ENCODE results near the gene DNAH6.

Gene DNAH6

GRCh38 chr2:84830758-84831500 lies 314.6 kb downstream of the DNAH6 start:
- Histone ChIP-seq H3K4me1 (ENCODE audit: control insufficient read depth, insufficient read depth, low read length) (0 out of 2 replicates have a peak, but pooled peaks cover 2% of the 10 kb centered on the region), H3K36me3 (ENCODE audit: control insufficient read depth, insufficient read depth, low read length) (no peaks in the 10 kb centered on the region), H3K27me3 (ENCODE audit: control insufficient read depth, insufficient read depth, low read length) (no peaks in the 10 kb centered on the region), H3K4me3 (ENCODE audit: low read length) (no peak overlapping the region), H3K27ac (ENCODE audit: low read length) (no peak overlapping the region), H3K9me3 (ENCODE audit: control insufficient read depth, insufficient read depth, low read length) (no peaks in the 10 kb centered on the region)
- no CpG with 5 or more reads among the region's 10 CpGs for WGBS (ENCODE audit: insufficient coverage, insufficient read length)
- no peak for DNase-seq (ENCODE audit: low read depth, low spot score)

GRCh38 chr2:84832772-84833461 lies 316.6 kb downstream of the DNAH6 start:
- no peaks in the 10 kb centered on the region for H3K36me3 ChIP-seq (ENCODE audit: control insufficient read depth, insufficient read depth, low read length)
- H3K27me3 ChIP-seq (ENCODE audit: control insufficient read depth, insufficient read depth, low read length) = no peaks in the 10 kb centered on the region
- WGBS (ENCODE audit: insufficient coverage, insufficient read length) = no CpG with 5 or more reads among the region's 5 CpGs
- no peak overlapping the region for H3K4me3 ChIP-seq (ENCODE audit: low read length)
- no peaks in the 10 kb centered on the region for H3K9me3 ChIP-seq (ENCODE audit: control insufficient read depth, insufficient read depth, low read length)
- no peak overlapping the region for H3K27ac ChIP-seq (ENCODE audit: low read length)
- DNase-seq (ENCODE audit: low read depth, low spot score) = no peak
- H3K4me1 ChIP-seq (ENCODE audit: control insufficient read depth, insufficient read depth, low read length) = 0 out of 2 replicates have a peak, but pooled peaks cover 2% of the 10 kb centered on the region

GRCh38 chr2:84833481-84834150 lies 317.3 kb downstream of the DNAH6 start:
- no peaks in the 10 kb centered on the region for H3K27me3 ChIP-seq (ENCODE audit: control insufficient read depth, insufficient read depth, low read length)
- no peaks in the 10 kb centered on the region for H3K9me3 ChIP-seq (ENCODE audit: control insufficient read depth, insufficient read depth, low read length)
- H3K36me3 ChIP-seq (ENCODE audit: control insufficient read depth, insufficient read depth, low read length) = no peaks in the 10 kb centered on the region
- DNase-seq (ENCODE audit: low read depth, low spot score) = no peak
- 0 out of 2 replicates have a peak, but pooled peaks cover 2% of the 10 kb centered on the region for H3K4me1 ChIP-seq (ENCODE audit: control insufficient read depth, insufficient read depth, low read length)
- no peak overlapping the region for H3K27ac ChIP-seq (ENCODE audit: low read length)
- no peak overlapping the region for H3K4me3 ChIP-seq (ENCODE audit: low read length)
- WGBS (ENCODE audit: insufficient coverage, insufficient read length) = no CpG with 5 or more reads among the region's 12 CpGs

GRCh38 chr2:84836215-84836614 lies 319.9 kb downstream of the DNAH6 start:
- Histone ChIP-seq H3K27ac (ENCODE audit: low read length) (no peak overlapping the region), H3K27me3 (ENCODE audit: control insufficient read depth, insufficient read depth, low read length) (no peaks in the 10 kb centered on the region), H3K36me3 (ENCODE audit: control insufficient read depth, insufficient read depth, low read length) (no peaks in the 10 kb centered on the region), H3K9me3 (ENCODE audit: control insufficient read depth, insufficient read depth, low read length) (no peaks in the 10 kb centered on the region), H3K4me1 (ENCODE audit: control insufficient read depth, insufficient read depth, low read length) (0 out of 2 replicates have a peak, but pooled peaks cover 2% of the 10 kb centered on the region), H3K4me3 (ENCODE audit: low read length) (no peak overlapping the region)
- no peak for DNase-seq (ENCODE audit: low read depth, low spot score)
- no CpG with 5 or more reads among the region's 2 CpGs for WGBS (ENCODE audit: insufficient coverage, insufficient read length)

GRCh38 chr2:84838434-84839145 lies 322.3 kb downstream of the DNAH6 start:
- H3K4me1 ChIP-seq (ENCODE audit: control insufficient read depth, insufficient read depth, low read length) = no peaks in the 10 kb centered on the region
- no peak for DNase-seq (ENCODE audit: low read depth, low spot score)
- H3K27ac ChIP-seq (ENCODE audit: low read length) = no peak overlapping the region
- no peaks in the 10 kb centered on the region for H3K36me3 ChIP-seq (ENCODE audit: control insufficient read depth, insufficient read depth, low read length)
- no peaks in the 10 kb centered on the region for H3K27me3 ChIP-seq (ENCODE audit: control insufficient read depth, insufficient read depth, low read length)
- H3K4me3 ChIP-seq (ENCODE audit: low read length) = no peak overlapping the region
- WGBS (ENCODE audit: insufficient coverage, insufficient read length) = no CpG with 5 or more reads among the region's 2 CpGs
- H3K9me3 ChIP-seq (ENCODE audit: control insufficient read depth, insufficient read depth, low read length) = no peaks in the 10 kb centered on the region

GRCh38 chr2:84839851-84840250 lies 323.6 kb downstream of the DNAH6 start:
- no CpG with 5 or more reads among the region's 4 CpGs for WGBS (ENCODE audit: insufficient coverage, insufficient read length)
- Histone ChIP-seq H3K4me3 (ENCODE audit: low read length) (no peak overlapping the region), H3K9me3 (ENCODE audit: control insufficient read depth, insufficient read depth, low read length) (no peaks in the 10 kb centered on the region)

GRCh38 chr2:84840306-84840705 lies 324.0 kb downstream of the DNAH6 start:
- DNase-seq (ENCODE audit: low read depth, low spot score) = no peak
- Histone ChIP-seq H3K36me3 (ENCODE audit: control insufficient read depth, insufficient read depth, low read length) (no peaks in the 10 kb centered on the region), H3K4me1 (ENCODE audit: control insufficient read depth, insufficient read depth, low read length) (no peaks in the 10 kb centered on the region), H3K27ac (ENCODE audit: low read length) (no peak overlapping the region), H3K27me3 (ENCODE audit: control insufficient read depth, insufficient read depth, low read length) (no peaks in the 10 kb centered on the region), H3K9me3 (ENCODE audit: control insufficient read depth, insufficient read depth, low read length) (no peaks in the 10 kb centered on the region), H3K4me3 (ENCODE audit: low read length) (no peak overlapping the region)
- WGBS (ENCODE audit: insufficient coverage, insufficient read length) = no CpG with 5 or more reads among the region's 3 CpGs

More at GRCh38 chr2:84839851-84840250, 323.6 kb downstream of the DNAH6 start:
- H3K36me3 ChIP-seq (ENCODE audit: control insufficient read depth, insufficient read depth, low read length) = no peaks in the 10 kb centered on the region
- no peaks in the 10 kb centered on the region for H3K27me3 ChIP-seq (ENCODE audit: control insufficient read depth, insufficient read depth, low read length)
- no peak for DNase-seq (ENCODE audit: low read depth, low spot score)
- no peak overlapping the region for H3K27ac ChIP-seq (ENCODE audit: low read length)
- H3K4me1 ChIP-seq (ENCODE audit: control insufficient read depth, insufficient read depth, low read length) = no peaks in the 10 kb centered on the region

GRCh38 chr2:84841577-84841976 lies 325.3 kb downstream of the DNAH6 start:
- no CpG with 5 or more reads among the region's 6 CpGs for WGBS (ENCODE audit: insufficient coverage, insufficient read length)
- H3K4me3 ChIP-seq (ENCODE audit: low read length) = no peak overlapping the region
- H3K27me3 ChIP-seq (ENCODE audit: control insufficient read depth, insufficient read depth, low read length) = no peaks in the 10 kb centered on the region
- H3K4me1 ChIP-seq (ENCODE audit: control insufficient read depth, insufficient read depth, low read length) = no peaks in the 10 kb centered on the region
- no peaks in the 10 kb centered on the region for H3K36me3 ChIP-seq (ENCODE audit: control insufficient read depth, insufficient read depth, low read length)
- no peak for DNase-seq (ENCODE audit: low read depth, low spot score)
- no peak overlapping the region for H3K27ac ChIP-seq (ENCODE audit: low read length)
- H3K9me3 ChIP-seq (ENCODE audit: control insufficient read depth, insufficient read depth, low read length) = no peaks in the 10 kb centered on the region

GRCh38 chr2:84844141-84844540 lies 327.8 kb downstream of the DNAH6 start:
- H3K27ac ChIP-seq (ENCODE audit: low read length) = no peak overlapping the region
- H3K9me3 ChIP-seq (ENCODE audit: control insufficient read depth, insufficient read depth, low read length) = no peaks in the 10 kb centered on the region
- no peaks in the 10 kb centered on the region for H3K27me3 ChIP-seq (ENCODE audit: control insufficient read depth, insufficient read depth, low read length)
- H3K4me3 ChIP-seq (ENCODE audit: low read length) = no peak overlapping the region
- DNase-seq (ENCODE audit: low read depth, low spot score) = no peak
- H3K36me3 ChIP-seq (ENCODE audit: control insufficient read depth, insufficient read depth, low read length) = no peaks in the 10 kb centered on the region
- H3K4me1 ChIP-seq (ENCODE audit: control insufficient read depth, insufficient read depth, low read length) = no peaks in the 10 kb centered on the region
- no CpG with 5 or more reads among the region's 8 CpGs for WGBS (ENCODE audit: insufficient coverage, insufficient read length)

- Histone ChIP-seq H3K4me1 (ENCODE audit: control insufficient read depth, insufficient read depth, low read length) (no peaks in the 10 kb centered on the region), H3K27ac (ENCODE audit: low read length) (no peak overlapping the region), H3K36me3 (ENCODE audit: control insufficient read depth, insufficient read depth, low read length) (no peaks in the 10 kb centered on the region), H3K4me3 (ENCODE audit: low read length) (no peak overlapping the region), H3K27me3 (ENCODE audit: control insufficient read depth, insufficient read depth, low read length) (no peaks in the 10 kb centered on the region), H3K9me3 (ENCODE audit: control insufficient read depth, insufficient read depth, low read length) (no peaks in the 10 kb centered on the region)
- no CpG with 5 or more reads among the region's 5 CpGs for WGBS (ENCODE audit: insufficient coverage, insufficient read length)
- no peak for DNase-seq (ENCODE audit: low read depth, low spot score)
Measured at GRCh38 chr2:84846041-84846663, 329.9 kb downstream of the DNAH6 start.

Measured in iPS DF 6.9 (cell line).